GM19099 (cell line): Measurements from ENCODE around the gene ARHGAP22.

Source experiments
- POLR2A ChIP-seq: IDR thresholded peaks from 3 replicates; pipeline ENCODE4 v1.6.1; 2011; ENCODE audit warnings: low read depth; ENCODE audit not compliant: insufficient read length; ENCODE audit errors: extremely low read depth

The ARHGAP22 gene

GRCh38 chr10:48543182-48543844, 61.6 kb downstream of the ARHGAP22 start:
- no peak for TF ChIP-seq POLR2A

- no peak for TF ChIP-seq POLR2A
These were observed 62.2 kb downstream of the ARHGAP22 start for GRCh38 chr10:48542471-48543181.

- no peak for TF ChIP-seq POLR2A
These were observed 63.6 kb downstream of the ARHGAP22 start for GRCh38 chr10:48541144-48541795.

GRCh38 chr10:48538611-48539010, 66.3 kb downstream of the ARHGAP22 start:
- no peak for TF ChIP-seq POLR2A

- TF ChIP-seq POLR2A = no peak
These were observed 67.7 kb downstream of the ARHGAP22 start for GRCh38 chr10:48536916-48537890.

GRCh38 chr10:48536156-48536500, 68.7 kb downstream of the ARHGAP22 start:
- TF ChIP-seq POLR2A = no peak

- TF ChIP-seq POLR2A = no peak
These were observed 69.3 kb downstream of the ARHGAP22 start for GRCh38 chr10:48535416-48536155.

GRCh38 chr10:48533951-48534720, 70.7 kb downstream of the ARHGAP22 start:
- TF ChIP-seq POLR2A = no peak

GRCh38 chr10:48533540-48533939, 71.3 kb downstream of the ARHGAP22 start:
- no peak for TF ChIP-seq POLR2A

GRCh38 chr10:48531486-48531885, 73.4 kb downstream of the ARHGAP22 start:
- TF ChIP-seq POLR2A = no peak

GRCh38 chr10:48529331-48529730, 75.5 kb downstream of the ARHGAP22 start:
- no peak for TF ChIP-seq POLR2A

GRCh38 chr10:48527756-48528155, 77.1 kb downstream of the ARHGAP22 start:
- no peak for TF ChIP-seq POLR2A

- no peak for TF ChIP-seq POLR2A
These were observed 77.9 kb downstream of the ARHGAP22 start for GRCh38 chr10:48526846-48527505.
